Measurements from ENCODE around the gene ARHGAP42.

The ARHGAP42 gene

DNA sequence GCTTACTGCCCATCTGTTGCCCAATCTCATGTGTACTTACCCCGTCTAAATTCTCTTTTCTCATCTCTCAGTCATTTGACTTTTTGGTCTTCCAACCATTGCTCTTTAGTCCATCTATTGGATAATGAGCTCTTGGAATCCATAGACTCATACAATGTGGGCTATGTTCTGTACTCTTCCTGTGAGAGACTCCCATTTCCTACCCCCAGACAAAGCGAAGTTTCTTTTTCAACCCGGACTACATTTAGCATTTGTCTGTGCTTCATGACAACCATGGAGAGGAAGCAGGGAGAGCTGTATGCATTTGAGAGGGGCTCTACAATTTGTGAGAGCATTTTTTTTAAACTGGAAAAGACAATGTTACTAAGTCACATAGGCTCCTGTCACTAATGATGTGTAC is 4.0 kb upstream of the ARHGAP42 start:
- no peak for DNase-seq

DNA sequence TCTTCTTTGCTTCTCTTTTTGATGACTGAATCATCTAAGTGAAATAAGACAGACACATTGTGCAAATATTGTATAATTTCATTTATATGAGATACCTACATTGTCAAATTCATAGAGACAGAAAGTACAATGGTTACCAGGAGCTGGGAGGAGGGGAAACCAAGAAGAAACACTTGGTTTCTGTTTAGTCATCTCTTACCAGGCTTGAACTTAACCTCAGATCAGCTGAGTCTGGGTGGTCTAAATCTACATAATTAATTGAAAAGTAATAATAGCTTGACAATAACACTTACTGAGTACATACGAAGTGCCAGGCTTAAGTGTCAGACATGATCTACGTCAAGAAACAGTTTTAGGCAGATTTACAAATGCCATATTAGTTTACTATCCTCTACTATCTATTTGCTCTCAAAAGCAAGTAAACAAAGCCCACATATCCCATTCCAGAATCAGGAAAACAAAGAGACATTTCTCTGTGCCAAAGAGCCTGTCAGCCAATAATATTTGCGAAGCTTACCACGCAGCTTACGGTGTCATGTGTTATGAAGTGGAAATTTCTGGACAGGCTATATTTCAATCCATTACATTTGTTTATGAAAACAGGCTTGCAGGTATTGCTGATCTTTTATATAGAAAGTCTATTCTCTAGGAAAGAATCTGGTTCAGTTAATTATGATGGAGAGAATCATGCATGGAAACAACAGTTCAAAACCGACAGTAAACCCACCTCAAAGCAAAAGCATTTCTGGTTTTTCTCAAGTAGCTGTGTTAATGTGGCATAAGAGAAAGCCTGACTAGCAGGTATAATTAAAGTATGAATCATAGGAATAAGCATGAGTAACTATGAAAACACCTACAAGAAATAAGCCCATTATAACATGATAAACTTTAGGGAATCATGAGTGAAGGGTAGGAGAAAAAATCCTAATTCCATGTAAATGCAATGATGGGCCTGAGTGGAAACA is 2.7 kb upstream of the ARHGAP42 start:
- no peak for DNase-seq

DNA sequence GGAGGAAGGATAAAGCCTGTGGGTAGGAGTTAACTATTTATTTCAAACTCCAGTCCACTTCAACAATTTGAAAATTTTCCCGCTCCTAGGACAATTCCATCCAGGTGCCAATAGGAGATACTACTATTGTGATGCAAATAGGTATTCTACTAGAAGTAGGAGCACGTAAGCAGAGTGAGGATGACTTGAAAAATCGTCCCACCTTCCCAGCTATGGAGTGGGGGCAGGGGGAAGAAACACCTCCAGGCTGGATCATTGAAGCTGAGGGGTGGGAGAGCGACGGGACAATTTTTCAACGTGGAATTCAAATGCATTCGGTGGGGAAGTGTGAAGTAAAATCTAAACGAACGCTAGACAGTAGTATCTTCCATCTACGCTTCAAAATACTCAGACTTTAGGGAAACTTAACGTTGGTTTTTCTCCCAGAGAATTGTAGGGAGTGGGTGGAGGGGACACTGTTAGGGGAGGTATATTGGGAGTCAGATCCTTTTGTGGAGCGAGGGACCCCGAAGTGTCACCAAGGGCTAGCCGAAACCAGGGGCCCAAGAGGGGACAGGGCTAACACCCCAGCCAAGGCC is 523 bp upstream of the ARHGAP42 start:
- DNase-seq, result no peak

- peak; percentile 87 for DNase-seq
These were observed 725 bp downstream of the ARHGAP42 start for GRCh38 chr11:100687630-100688395.

GRCh38 chr11:100689141-100689540 is 2.1 kb downstream of the ARHGAP42 start:
- DNase-seq, result no peak

DNA sequence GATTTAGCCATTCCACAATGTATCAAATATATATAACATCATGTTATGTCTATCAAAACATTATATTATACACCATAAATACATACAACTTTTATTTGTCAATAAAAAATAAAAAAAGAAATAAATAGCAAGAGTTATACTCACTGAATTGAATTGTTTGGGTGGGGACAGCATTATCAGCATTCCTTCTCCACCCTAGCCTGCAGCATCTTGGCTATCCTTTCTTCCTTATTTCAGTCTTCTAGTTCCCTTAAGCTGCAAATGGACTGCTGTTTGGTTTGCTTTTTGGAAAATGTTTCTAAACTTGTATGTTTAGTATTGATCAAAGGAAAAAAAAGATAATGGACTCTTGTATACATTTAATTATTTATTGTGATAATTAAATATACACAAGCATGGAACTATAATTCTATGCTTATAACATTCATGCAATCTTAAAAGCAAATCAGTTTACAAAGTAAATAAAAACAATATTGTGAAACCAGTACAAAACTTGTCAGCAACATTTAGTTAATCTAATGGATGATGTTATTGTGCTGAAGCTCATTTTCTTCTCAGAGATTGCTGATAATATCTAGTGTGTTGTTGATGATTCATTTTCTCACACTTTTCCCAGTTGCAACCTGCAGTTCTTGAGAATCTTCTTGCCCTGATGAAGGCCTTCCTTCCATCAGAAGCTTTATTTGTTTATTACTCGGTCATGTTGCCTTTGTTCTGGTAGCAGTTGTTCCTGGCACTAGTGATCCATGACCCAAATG is 5.0 kb downstream of the ARHGAP42 start:
- DNase-seq, result no peak

- no peak for DNase-seq
These were observed 8.8 kb downstream of the ARHGAP42 start for GRCh38 chr11:100695911-100696310.

GRCh38 chr11:100703139-100703538 is 16.1 kb downstream of the ARHGAP42 start:
- no peak for DNase-seq

GRCh38 chr11:100703801-100704575 is 16.9 kb downstream of the ARHGAP42 start:
- DNase-seq, result no peak

DNA sequence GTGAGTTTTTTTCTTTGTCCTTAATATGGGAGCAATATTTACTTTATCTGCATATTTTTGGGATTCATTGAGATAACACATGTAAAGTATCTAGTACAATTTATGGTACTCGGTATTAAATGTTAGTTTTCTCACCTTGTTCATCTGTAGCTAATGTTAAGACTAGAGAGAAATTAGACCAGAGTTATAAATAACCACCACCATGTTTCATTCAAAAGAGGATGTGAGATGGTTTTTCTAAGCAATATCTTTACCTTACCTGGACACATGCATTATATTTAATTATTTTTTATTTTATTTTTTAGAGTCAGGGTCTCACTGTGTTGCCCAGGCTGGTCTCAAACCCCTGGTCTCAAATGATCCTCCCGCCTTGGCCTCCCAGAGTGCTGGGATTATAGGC is 18.4 kb downstream of the ARHGAP42 start:
- DNase-seq, result no peak

DNA sequence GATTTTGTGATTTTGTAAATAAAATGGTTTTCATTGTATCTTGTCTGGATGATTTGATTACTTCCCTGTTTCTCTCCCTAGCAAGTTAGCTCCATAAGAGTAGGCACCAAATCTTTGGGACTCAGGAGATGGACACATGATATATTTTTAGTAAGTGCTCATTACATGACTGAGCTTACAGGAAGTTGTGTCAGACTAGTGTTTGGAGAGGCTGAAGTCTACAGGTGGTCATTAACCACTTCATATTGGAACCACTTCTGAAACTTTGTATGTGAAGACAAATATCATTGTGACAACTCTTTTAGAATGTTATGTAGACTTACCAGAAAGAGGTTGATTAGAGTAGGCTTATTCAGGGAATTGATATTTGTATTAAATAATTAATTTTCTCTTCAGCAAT is 19.1 kb downstream of the ARHGAP42 start:
- no peak for DNase-seq

DNA sequence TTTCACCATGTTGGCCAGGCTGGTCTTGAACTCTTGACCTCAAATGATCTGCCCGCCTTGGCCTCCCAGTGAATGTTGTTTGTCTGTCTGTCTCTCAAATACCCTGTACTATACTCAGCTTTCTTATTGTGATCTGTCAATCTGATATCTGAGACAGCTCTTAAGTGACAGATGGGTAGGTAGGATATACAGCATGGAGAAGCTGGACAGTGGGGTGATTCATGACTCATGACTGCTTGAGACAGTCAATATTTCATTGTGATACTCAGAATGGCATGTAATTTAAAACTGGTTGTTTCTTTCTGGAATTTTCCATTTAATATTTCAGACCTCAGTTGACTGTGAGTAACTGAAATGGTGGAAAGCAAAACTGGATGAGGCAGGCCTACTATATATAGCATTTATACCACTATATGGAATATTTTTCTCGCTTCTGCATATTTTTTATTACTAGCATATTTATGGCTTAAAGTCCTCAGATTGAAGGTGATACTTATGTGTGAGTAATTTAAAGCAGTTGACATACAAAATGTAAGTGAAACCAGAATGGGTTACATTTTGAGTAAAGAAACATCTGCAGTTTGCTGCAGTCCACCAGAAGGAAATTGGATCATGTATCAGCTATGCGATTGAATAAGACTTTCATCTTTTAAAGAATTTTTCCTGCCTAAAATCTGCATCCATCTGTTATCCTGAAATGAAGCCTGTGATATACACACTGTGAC is 22.3 kb downstream of the ARHGAP42 start:
- DNase-seq, result no peak

- no peak for DNase-seq
These were observed 24.9 kb downstream of the ARHGAP42 start for GRCh38 chr11:100711984-100712383.

- DNase-seq, result no peak
These were observed 25.5 kb downstream of the ARHGAP42 start for GRCh38 chr11:100712583-100712982.

GRCh38 chr11:100715165-100715761 is 28.2 kb downstream of the ARHGAP42 start:
- no peak for DNase-seq

DNA sequence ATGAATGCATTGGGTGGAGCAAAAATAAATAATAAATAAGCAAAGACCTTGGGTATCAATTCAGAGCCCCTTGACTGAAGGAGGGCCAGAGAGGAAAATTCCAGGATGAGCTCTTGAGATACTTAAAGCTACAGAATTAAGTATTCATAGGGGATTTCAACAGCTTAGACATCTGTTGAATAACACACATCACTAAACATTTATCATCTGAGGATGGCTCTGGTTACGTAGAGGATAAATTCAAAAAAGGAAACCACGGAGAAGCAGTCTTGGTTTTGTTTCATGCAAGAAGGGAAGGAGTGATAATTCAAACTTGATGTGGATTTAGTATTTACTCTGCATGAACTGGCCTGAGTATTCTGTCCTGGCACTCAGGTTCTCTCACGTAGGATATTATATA is 29.8 kb downstream of the ARHGAP42 start:
- DNase-seq, result no peak

- peak; percentile 77 for DNase-seq
These were observed 32.3 kb downstream of the ARHGAP42 start for GRCh38 chr11:100719362-100719761.

DNA sequence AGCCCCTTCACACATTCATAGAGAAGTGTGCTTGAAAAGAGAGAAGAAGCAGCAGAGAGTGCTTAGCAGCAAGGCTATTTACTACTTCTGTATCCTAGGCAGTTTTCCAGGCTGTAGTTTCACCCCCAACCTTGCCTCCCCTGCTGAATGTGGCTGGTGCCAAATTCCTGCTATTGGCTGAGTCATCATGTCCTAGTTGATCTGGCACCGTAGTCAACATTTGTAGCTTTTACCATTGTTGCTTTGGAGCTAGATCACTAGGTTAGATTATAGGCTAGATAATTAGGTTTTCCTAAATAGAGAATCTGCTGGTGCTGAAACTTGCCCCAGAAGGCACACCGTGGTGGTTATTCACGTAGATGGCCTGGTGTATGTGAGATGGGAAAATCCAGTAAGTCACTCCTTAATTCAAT is 32.7 kb downstream of the ARHGAP42 start:
- peak; percentile 93 for DNase-seq

DNA sequence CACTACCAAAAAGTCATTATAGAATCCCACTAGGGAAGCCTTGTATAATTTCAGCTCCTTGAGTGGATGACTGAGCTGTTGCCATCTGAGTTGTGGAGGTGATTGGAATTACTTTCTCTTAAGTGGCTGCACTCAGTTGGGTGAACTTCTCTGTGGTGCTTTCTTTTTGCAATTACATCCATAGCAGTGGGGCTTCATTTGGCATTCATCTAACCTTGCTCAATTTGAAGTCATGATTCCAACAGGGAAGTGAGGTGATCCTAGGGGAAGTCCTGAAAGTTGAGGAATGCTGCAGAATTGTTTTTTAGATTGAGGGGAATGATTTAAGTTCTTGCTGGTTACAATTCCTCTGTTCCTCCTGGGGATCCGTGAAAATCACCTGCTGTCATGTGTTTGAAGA is 39.6 kb downstream of the ARHGAP42 start:
- no peak for DNase-seq

- no peak for DNase-seq
These were observed 40.3 kb downstream of the ARHGAP42 start for GRCh38 chr11:100727410-100727809.

GRCh38 chr11:100730266-100730665 is 43.2 kb downstream of the ARHGAP42 start:
- DNase-seq, result no peak

Data from islet precursor cell (in vitro differentiated cells).